Gastrocnemius medialis (tissue), 4 donors: ENCODE results near the gene PLCH1.

ENCODE experiments used
- POLR2A ChIP-seq, 2 donors: fragments of 450-650 bp; IDR thresholded peaks; one replicate each; pipeline ENCODE4 v1.6.1; 2017; ENCODE audit warnings: antibody characterized with exemption in 2 of 2, mild to moderate bottlenecking in 2 of 2, moderate library complexity in 2 of 2
- TF ChIP-seq, protein P1 (sequence below), 5 experiments: fragments of 450-650 bp in 3 of 5; fragments of 200-600 bp in 2 of 5; sonication (generic) in 2 of 5; IDR thresholded peaks in 4 of 5; conservative IDR thresholded peaks in 1 of 5; 1 replicate in 4 of 5; 2 replicates in 1 of 5; pipeline ENCODE4 v1.5.1; 2016 to 2019; ENCODE audit warnings: antibody characterized with exemption in 5 of 5, mild to moderate bottlenecking in 3 of 5, moderate library complexity in 3 of 5

DNA sequence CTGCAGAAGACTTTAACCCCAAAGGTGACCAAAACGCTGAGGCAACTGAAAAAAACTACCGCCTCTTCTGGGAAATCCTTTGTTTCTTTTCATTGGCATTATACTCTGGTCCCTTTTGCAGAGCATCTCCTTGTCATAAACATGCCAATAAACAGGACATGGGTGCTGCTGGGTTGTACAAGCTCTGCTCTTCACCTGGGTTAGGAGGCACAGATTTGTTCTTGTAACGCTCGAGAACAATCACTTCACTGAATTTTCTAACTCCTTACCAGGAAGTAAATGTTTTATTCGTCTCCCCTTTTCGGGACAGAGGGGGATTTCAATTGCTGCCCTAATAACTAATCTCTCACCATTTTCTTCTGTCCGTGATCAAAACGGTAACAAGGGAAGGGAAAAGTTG lies 1.3 kb downstream of the PLCH1 start:
- TF ChIP-seq, protein P1, sequence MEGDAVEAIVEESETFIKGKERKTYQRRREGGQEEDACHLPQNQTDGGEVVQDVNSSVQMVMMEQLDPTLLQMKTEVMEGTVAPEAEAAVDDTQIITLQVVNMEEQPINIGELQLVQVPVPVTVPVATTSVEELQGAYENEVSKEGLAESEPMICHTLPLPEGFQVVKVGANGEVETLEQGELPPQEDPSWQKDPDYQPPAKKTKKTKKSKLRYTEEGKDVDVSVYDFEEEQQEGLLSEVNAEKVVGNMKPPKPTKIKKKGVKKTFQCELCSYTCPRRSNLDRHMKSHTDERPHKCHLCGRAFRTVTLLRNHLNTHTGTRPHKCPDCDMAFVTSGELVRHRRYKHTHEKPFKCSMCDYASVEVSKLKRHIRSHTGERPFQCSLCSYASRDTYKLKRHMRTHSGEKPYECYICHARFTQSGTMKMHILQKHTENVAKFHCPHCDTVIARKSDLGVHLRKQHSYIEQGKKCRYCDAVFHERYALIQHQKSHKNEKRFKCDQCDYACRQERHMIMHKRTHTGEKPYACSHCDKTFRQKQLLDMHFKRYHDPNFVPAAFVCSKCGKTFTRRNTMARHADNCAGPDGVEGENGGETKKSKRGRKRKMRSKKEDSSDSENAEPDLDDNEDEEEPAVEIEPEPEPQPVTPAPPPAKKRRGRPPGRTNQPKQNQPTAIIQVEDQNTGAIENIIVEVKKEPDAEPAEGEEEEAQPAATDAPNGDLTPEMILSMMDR (IDR thresholded peaks at IDR 0.05 in 4 of 5, conservative IDR thresholded peaks at IDR 0.05 in 1 of 5) = no peak
- no peak for TF ChIP-seq POLR2A (IDR thresholded peaks at IDR 0.05)
